OCI-LY3 (cell line): ENCODE measurements around the gene C17orf50.

Experiments
- H2AFZ ChIP-seq: fragments of 200-600, 300-600 bp; shearing (Covaris generic); 2 replicates; pipeline ENCODE4 v1.6.0; 2014; ENCODE audit warnings: antibody characterized with exemption, low read depth, low read length
- H3K27ac ChIP-seq: fragments of 200-600, 300-600 bp; sonication (generic); 2 replicates; pipeline ENCODE4 v1.5.1; 2014; ENCODE audit warnings: mild to moderate bottlenecking, low read length, moderate library complexity, mixed read lengths
- H3K27me3 ChIP-seq: fragments of 200-600, 300-600 bp; sonication (generic); 2 replicates; pipeline ENCODE4 v1.6.1; 2014; ENCODE audit warnings: low read depth, low read length, mixed read lengths
- H3K36me3 ChIP-seq: fragments of 200-600, 300-600 bp; sonication (generic); replicated peaks from 2 replicates; pipeline ENCODE3; 2014; ENCODE audit warnings: low read depth, low read length, mixed read lengths
- H3K4me1 ChIP-seq: fragments of 300-600, 200-600 bp; sonication (generic); 2 replicates; pipeline ENCODE4 v1.6.1; 2014; ENCODE audit warnings: low read length, mixed read lengths
- H3K4me2 ChIP-seq: fragments of 200-600, 300-600 bp; sonication (generic); 2 replicates; pipeline ENCODE4 v1.6.1; 2014; ENCODE audit warnings: low read length, mixed read lengths
- H3K4me3 ChIP-seq: fragments of 300-600, 200-600 bp; sonication (generic); 2 replicates; pipeline ENCODE4 v1.5.1; 2014; ENCODE audit warnings: antibody characterized with exemption, mild to moderate bottlenecking, low read length, moderate library complexity
- H3K79me2 ChIP-seq: fragments of 300-600, 200-600 bp; shearing (Covaris generic); 2 replicates; pipeline ENCODE4 v1.6.1; 2014; ENCODE audit warnings: mild to moderate bottlenecking, low read length, mixed read lengths
- H3K9ac ChIP-seq: fragments of 300-600, 200-600 bp; shearing (Covaris generic); 2 replicates; pipeline ENCODE4 v1.6.0; 2014; ENCODE audit warnings: mild to moderate bottlenecking, low read length, moderate library complexity
- H3K9me3 ChIP-seq: fragments of 200-600, 300-600 bp; shearing (Covaris generic); 2 replicates; pipeline ENCODE4 v1.6.1; 2014; ENCODE audit warnings: low read length, mixed read lengths; ENCODE audit not compliant: insufficient read depth
- H4K20me1 ChIP-seq: fragments of 200-600, 300-600 bp; sonication (generic); 2 replicates; pipeline ENCODE4 v1.6.1; 2016; ENCODE audit warnings: low read length, mixed read lengths; ENCODE audit not compliant: insufficient read depth
- CTCF ChIP-seq: fragments of 200-600, 300-600 bp; sonication (generic); IDR thresholded peaks from 2 replicates; pipeline ENCODE4 v1.5.1; 2014; ENCODE audit warnings: antibody characterized with exemption, low read length, low read depth
- EZH2phosphoT487 ChIP-seq: fragments of 200-600 bp; shearing (Covaris generic); IDR thresholded peaks from 2 replicates; pipeline ENCODE4 v1.6.1; 2018; ENCODE audit warnings: antibody characterized with exemption, mixed run types, low read depth

The C17orf50 gene

DNA sequence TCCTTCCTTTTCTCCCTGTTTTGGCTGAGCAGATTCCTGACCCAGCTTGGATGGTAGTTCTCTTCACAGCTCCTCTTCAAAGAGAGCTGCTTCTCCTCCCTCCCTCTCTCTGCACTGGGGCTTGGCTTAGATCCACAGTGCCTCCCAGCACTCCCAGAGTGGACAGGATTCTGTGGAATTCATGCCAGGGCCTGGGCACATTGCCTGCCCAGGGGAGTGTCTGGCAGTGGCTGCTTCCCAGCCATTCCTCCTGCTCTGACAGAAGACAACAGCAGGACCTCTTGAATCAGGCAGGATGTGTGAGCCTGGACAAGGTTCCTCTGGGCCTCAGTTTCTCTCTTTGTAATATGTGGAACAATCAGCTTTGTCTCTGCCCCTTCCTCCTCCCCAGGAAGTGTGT, 39.3 kb downstream of the C17orf50 start:
- H3K4me3 ChIP-seq = no peak overlapping the region
- no peak overlapping the region for H3K27ac ChIP-seq
- H2AFZ ChIP-seq = no peak overlapping the region
- no peaks in the 10 kb centered on the region for H4K20me1 ChIP-seq
- no peaks in the 10 kb centered on the region for H3K79me2 ChIP-seq
- H3K36me3 ChIP-seq = no peaks in the 10 kb centered on the region
- TF ChIP-seq CTCF (no peak), EZH2phosphoT487 (no peak)
- H3K4me1 ChIP-seq = peaks cover 9% of the 10 kb centered on the region
- no peaks in the 10 kb centered on the region for H3K9me3 ChIP-seq
- H3K9ac ChIP-seq = no peak overlapping the region
- H3K4me2 ChIP-seq = no peak overlapping the region
- peaks cover 39% of the 10 kb centered on the region for H3K27me3 ChIP-seq

DNA sequence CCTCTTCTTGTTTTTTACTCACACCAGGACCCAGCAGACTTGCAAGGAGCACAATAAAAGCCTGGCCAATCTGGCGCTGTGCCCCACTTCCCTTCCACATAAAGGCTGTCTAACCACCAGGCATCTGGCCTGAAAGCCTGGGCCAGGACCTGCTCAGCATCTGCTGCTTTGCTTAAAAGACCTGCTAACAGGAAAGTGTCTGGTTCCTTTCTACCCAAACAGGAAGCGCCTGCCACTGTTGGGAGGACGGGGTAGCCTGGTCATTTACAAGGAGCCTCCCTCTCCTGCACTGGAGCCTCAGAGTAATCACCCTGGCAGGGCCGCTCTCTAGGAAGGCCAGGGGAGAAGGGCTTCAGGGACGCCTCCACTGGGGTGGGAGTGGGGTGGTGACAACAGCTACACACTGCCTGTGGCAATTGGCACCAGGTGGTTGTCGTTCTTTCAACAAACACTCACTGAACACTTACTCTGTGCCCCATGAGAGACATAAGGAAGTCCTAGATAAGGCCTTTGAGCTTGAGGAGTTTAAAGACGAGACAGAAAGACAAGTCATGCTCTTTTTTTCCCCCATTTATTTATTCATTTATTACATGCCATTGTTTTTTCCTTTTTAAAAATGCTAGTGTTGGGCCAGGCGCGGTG, 41.0 kb downstream of the C17orf50 start:
- Histone ChIP-seq H3K36me3 (no peaks in the 10 kb centered on the region), H3K9ac (no peak overlapping the region), H3K79me2 (no peaks in the 10 kb centered on the region), H3K27ac (no peak overlapping the region), H2AFZ (peak overlapping the region; percentile 45; the same call in 1 of the 2 replicates), H3K9me3 (no peaks in the 10 kb centered on the region), H3K4me2 (no peak overlapping the region), H3K27me3 (peaks cover 30% of the 10 kb centered on the region), H3K4me1 (peaks cover 10% of the 10 kb centered on the region), H4K20me1 (no peaks in the 10 kb centered on the region), H3K4me3 (no peak overlapping the region)
- no peak for TF ChIP-seq CTCF
- no peak for TF ChIP-seq EZH2phosphoT487

DNA sequence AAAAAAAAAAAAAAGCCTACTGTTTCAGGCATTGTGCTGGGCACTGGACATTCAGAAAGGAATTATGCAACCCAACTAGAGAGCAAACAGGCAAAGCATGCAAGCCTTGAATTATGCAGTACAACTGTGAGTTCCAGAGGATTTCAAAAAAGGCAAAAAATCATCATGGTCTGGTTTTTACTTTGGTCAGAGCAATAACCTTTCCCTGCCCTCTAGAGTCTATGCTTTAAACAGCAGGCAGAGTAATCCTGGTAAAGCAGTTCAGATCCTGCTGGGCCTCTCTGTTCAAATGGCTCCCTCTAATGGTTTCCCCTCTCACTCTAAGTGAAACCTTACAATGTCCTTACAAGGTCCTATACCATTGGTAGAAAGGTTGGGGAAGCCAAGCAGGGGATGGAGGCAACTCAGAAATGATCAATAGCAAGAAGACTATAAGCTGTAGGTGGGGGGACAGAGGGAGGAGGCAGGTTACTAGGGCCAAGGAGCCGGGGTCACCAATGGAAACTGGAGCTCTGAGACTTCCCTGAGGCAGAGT, 44.0 kb downstream of the C17orf50 start:
- no peak overlapping the region for H3K4me3 ChIP-seq
- H3K9ac ChIP-seq = no peak overlapping the region
- H3K79me2 ChIP-seq = peaks cover 5% of the 10 kb centered on the region
- no peaks in the 10 kb centered on the region for H3K36me3 ChIP-seq
- no peak overlapping the region for H3K27ac ChIP-seq
- H4K20me1 ChIP-seq = no peaks in the 10 kb centered on the region
- H3K4me2 ChIP-seq = no peak overlapping the region
- H3K27me3 ChIP-seq = peaks cover 21% of the 10 kb centered on the region
- H3K9me3 ChIP-seq = no peaks in the 10 kb centered on the region
- no peak overlapping the region; the same call in 1 of the 2 replicates for H2AFZ ChIP-seq
- no peak for TF ChIP-seq EZH2phosphoT487
- peak; percentile 97 for TF ChIP-seq CTCF
- peaks cover 21% of the 10 kb centered on the region for H3K4me1 ChIP-seq

DNA sequence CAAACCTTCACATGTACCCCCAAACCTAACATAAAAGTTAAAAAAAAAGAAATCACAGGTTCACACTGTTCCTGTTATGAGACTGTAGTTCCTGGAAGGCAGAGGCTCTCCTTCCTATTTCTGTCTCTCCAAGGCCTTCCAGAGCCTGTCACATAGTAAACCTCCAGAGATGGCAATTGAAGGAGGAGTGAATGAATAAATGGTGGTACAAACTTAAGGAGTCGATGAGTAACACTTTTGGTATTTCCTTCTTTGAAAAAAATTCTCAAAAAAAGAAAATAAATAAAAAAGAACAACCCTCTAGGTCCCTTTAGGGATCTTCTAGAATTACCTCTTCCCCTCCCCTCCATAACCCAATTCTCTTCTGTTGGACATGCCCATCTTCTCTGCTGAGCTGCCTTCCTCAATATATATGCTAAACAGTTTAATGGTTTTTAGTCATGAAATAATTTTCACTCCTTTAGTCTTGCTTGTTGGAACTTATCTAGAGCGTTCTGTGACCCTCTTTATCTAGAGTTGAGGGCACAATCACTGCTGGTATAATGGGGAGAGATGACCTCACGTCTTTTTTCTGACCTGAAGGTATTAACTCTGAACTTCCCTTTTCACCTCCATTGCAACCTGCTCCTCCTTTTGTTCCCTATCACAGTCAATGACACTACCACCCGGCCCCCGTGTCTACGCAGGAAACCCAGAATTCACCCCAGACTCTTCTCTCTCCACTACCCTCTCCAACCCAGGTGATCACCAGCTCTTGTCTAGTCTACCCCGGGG, 46.9 kb downstream of the C17orf50 start:
- no peak for TF ChIP-seq EZH2phosphoT487
- no peak for TF ChIP-seq CTCF
- H4K20me1 ChIP-seq = peaks cover 24% of the 10 kb centered on the region
- peak overlapping the region; percentile 98; the same call in 1 of the 2 replicates for H3K9ac ChIP-seq
- H3K4me1 ChIP-seq = peaks cover 25% of the 10 kb centered on the region
- H3K27ac ChIP-seq = no peak overlapping the region
- no peak overlapping the region for H3K4me3 ChIP-seq
- H3K9me3 ChIP-seq = no peaks in the 10 kb centered on the region
- H2AFZ ChIP-seq = no peak overlapping the region
- H3K36me3 ChIP-seq = peaks cover 16% of the 10 kb centered on the region
- H3K4me2 ChIP-seq = peak overlapping the region; percentile 94
- H3K27me3 ChIP-seq = peaks cover 21% of the 10 kb centered on the region
- H3K79me2 ChIP-seq = peaks cover 33% of the 10 kb centered on the region
